PC-9 (cell line): ENCODE results near the gene RAB40C.

ENCODE experiments used
- EZH2 ChIP-seq: fragments of 200-600 bp; sonication (generic); IDR thresholded peaks from 2 replicates; pipeline ENCODE4 v1.8.0; 2017; ENCODE audit warnings: antibody characterized with exemption, low read depth
- TF ChIP-seq, protein P1 (sequence below): fragments of 200-600 bp; sonication (generic); conservative IDR thresholded peaks from 2 replicates; pipeline ENCODE4 v1.6.1; 2017; ENCODE audit warnings: mixed run types, antibody characterized with exemption, mild to moderate bottlenecking, moderate library complexity

DNA sequence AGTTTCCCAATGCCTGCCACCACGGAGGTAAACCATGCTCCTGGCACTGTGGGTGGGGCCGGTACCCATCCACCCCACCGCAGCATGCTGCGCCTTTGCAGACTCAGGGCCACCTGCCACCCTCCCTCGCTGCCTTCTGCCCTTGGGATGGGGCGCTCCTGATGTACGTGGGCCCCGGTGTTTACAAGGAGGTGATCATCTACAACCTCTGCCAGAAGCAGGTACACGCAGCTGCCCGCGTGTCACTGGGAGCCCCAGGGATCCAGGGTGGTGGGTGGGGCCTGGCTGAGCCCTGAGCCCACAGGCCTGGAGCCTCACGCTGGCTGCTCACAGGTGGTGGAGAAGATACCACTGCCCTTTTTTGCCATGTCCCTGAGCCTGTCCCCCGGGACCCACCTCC is 76.7 kb downstream of the RAB40C start:
- TF ChIP-seq, protein P1, sequence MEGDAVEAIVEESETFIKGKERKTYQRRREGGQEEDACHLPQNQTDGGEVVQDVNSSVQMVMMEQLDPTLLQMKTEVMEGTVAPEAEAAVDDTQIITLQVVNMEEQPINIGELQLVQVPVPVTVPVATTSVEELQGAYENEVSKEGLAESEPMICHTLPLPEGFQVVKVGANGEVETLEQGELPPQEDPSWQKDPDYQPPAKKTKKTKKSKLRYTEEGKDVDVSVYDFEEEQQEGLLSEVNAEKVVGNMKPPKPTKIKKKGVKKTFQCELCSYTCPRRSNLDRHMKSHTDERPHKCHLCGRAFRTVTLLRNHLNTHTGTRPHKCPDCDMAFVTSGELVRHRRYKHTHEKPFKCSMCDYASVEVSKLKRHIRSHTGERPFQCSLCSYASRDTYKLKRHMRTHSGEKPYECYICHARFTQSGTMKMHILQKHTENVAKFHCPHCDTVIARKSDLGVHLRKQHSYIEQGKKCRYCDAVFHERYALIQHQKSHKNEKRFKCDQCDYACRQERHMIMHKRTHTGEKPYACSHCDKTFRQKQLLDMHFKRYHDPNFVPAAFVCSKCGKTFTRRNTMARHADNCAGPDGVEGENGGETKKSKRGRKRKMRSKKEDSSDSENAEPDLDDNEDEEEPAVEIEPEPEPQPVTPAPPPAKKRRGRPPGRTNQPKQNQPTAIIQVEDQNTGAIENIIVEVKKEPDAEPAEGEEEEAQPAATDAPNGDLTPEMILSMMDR, result no peak
- no peak for TF ChIP-seq EZH2
